Prostate gland (tissue), 2 donors: Measurements from ENCODE around the gene PEMT. TPM values are rescaled to one million over a fixed set of nuclear protein-coding genes. Genes with fewer than 3 reads are reported as not detected.

ENCODE experiments used
- DNase-seq: peaks from one replicate; pipeline ENCODE4 v3.0.0-alpha.2; 2019; ENCODE audit warnings: low spot score
- H3K27ac ChIP-seq, 2 donors: fragments of 200-600 bp; sonication (generic); 2 replicates each; pipeline ENCODE4 v1.5.1; 2017 to 2019
- H3K27me3 ChIP-seq: fragments of 200-600 bp; sonication (generic); replicated peaks from 2 replicates; pipeline ENCODE4 v1.5.1; 2019; ENCODE audit not compliant: insufficient read depth
- H3K36me3 ChIP-seq, 2 donors: fragments of 200-600 bp; sonication (generic); 1 replicate in 1 of 2; 2 replicates in 1 of 2; pipeline versions ENCODE4 v1.5.1 to v1.8.1; 2017 to 2019
- H3K4me1 ChIP-seq: fragments of 200-600 bp; sonication (generic); replicated peaks from 2 replicates; pipeline ENCODE4 v1.5.1; 2019
- H3K4me3 ChIP-seq, 2 donors: fragments of 200-600 bp; sonication (generic); 2 replicates each; pipeline ENCODE4 v1.5.1; 2017 to 2019
- H3K9me3 ChIP-seq: fragments of 200-600 bp; sonication (generic); 2 replicates; pipeline ENCODE4 v1.5.1; 2017
- POLR2A ChIP-seq: fragments of 450-650 bp; IDR thresholded peaks from one replicate; pipeline ENCODE4 v1.6.1; 2016; ENCODE audit warnings: antibody characterized with exemption, mild to moderate bottlenecking
- POLR2AphosphoS5 ChIP-seq: sonication (generic); formaldehyde crosslinking; IDR thresholded peaks from one replicate; pipeline ENCODE4 v1.6.1; 2017; ENCODE audit warnings: antibody characterized with exemption
- WGBS: methylation state at CpG from one replicate; pipeline ENCODE4 v1.1.5; 2018; 5-methylcytosine and 5-hydroxymethylcytosine counted together
- intact Hi-C: fragments of 100-400 bp; cut with DNase I; formaldehyde crosslinking; loops from one replicate; pipeline ENCODE4 v1.14.2; 2022
- total RNA-seq, 2 donors: library from RNA; depleted of rRNA; stranded (reverse); fragments of >200 nt; gene quantifications; one replicate each; pipeline ENCODE4 v1.1.0, GENCODE V29; 2016
- TF ChIP-seq, protein P1 (sequence below), 4 experiments: fragments of 200-600 bp in 2 of 4; fragments of 450-650 bp in 2 of 4; sonication (generic) in 2 of 4; IDR thresholded peaks; 1 replicate in 3 of 4; 2 replicates in 1 of 4; pipeline ENCODE4 v1.5.1; 2016 to 2019; ENCODE audit warnings: antibody characterized with exemption in 4 of 4, mild to moderate bottlenecking in 2 of 4, moderate library complexity in 2 of 4

Gene PEMT
- total RNA-seq, 2 donors from 2014 or later = 67.0 to 145 TPM

DNA sequence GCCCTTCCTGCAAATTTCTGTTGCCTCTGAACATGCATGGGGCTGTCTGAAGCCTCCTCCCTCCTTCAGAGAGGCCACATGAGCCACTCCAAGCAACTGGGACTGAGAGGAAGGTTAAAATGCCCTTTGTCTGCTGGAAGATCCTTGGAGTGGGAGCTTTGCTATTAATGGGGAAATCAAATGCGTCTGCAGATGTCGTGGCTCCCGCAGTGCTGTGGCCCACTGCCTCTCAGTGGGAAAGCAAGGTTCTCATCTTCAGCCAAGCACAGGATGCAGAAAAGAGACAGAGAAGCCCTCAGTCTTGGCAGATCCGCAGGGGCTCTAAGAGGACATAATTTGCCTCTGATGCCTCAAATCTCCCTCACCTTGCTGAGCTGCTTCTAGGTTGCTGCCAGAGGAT is 34.8 kb downstream of the PEMT start:
- no peaks in the 10 kb centered on the region for H3K36me3 ChIP-seq
- H3K4me1 ChIP-seq = no peaks in the 10 kb centered on the region
- H3K9me3 ChIP-seq = no peaks in the 10 kb centered on the region
- H3K27ac ChIP-seq = no peak overlapping the region
- no peak for DNase-seq
- no peaks in the 10 kb centered on the region for H3K27me3 ChIP-seq
- intact Hi-C loops = no loop called here
- no peak for TF ChIP-seq POLR2A
- no peak for TF ChIP-seq POLR2AphosphoS5
- TF ChIP-seq, protein P1, sequence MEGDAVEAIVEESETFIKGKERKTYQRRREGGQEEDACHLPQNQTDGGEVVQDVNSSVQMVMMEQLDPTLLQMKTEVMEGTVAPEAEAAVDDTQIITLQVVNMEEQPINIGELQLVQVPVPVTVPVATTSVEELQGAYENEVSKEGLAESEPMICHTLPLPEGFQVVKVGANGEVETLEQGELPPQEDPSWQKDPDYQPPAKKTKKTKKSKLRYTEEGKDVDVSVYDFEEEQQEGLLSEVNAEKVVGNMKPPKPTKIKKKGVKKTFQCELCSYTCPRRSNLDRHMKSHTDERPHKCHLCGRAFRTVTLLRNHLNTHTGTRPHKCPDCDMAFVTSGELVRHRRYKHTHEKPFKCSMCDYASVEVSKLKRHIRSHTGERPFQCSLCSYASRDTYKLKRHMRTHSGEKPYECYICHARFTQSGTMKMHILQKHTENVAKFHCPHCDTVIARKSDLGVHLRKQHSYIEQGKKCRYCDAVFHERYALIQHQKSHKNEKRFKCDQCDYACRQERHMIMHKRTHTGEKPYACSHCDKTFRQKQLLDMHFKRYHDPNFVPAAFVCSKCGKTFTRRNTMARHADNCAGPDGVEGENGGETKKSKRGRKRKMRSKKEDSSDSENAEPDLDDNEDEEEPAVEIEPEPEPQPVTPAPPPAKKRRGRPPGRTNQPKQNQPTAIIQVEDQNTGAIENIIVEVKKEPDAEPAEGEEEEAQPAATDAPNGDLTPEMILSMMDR (IDR thresholded peaks at IDR 0.05) = no peak
- no peak overlapping the region for H3K4me3 ChIP-seq
- 84% methylated on average over 4 of the region's 4 CpGs for WGBS

DNA sequence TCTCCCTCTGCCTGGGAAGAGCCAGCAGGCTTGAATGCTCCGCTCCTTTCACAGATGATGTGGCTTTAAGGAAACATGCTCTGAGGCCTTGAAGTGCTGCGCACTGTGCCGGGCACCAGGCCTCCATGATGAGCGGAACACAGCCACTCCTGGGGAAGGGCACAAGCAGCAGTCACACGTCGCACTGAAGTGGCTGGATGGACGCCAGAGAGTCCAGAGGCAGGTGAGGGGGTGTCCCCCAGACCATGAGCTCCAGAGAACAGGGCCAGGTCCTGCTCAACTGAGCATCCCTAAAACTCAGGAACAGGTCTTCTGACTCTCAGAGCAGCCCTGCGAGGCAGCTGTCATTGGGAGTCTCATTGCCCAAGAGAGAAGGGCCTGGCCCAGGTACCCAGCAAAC is 35.6 kb downstream of the PEMT start:
- Histone ChIP-seq H3K4me3 (no peak overlapping the region), H3K27me3 (no peaks in the 10 kb centered on the region), H3K27ac (no peak overlapping the region), H3K4me1 (no peaks in the 10 kb centered on the region), H3K9me3 (no peaks in the 10 kb centered on the region), H3K36me3 (no peaks in the 10 kb centered on the region)
- WGBS = 93% methylated on average over 8 of the region's 8 CpGs
- intact Hi-C loops = no loop called here
- TF ChIP-seq, protein P1 (IDR thresholded peaks at IDR 0.05) = no peak
- TF ChIP-seq POLR2A = no peak
- TF ChIP-seq POLR2AphosphoS5 = no peak
- DNase-seq = no peak

DNA sequence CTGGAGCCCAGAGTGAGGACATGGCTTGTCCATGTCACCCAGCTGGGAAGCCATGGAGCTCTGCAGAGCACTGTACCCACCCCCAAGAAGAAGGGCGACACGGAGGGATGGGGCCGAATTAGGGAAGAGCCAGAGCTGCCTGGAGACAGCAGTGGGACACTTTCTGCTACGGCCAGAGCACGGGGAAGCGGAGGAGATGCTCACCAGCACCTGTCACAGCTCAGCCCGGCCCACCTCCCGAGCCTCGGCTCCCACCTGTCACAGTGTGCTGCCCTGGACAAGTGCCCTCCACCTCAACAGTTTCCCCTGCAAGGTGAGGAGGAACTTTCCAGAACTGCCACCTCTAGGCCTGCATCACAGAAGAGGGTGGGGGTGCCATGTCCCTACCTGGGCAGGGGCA is 36.4 kb downstream of the PEMT start:
- H3K27me3 ChIP-seq = no peaks in the 10 kb centered on the region
- no peak overlapping the region for H3K4me3 ChIP-seq
- intact Hi-C loops = no loop called here
- no peaks in the 10 kb centered on the region for H3K4me1 ChIP-seq
- H3K27ac ChIP-seq = no peak overlapping the region
- H3K9me3 ChIP-seq = no peaks in the 10 kb centered on the region
- 96% methylated on average over 9 of the region's 9 CpGs for WGBS
- no peak for DNase-seq
- no peak for TF ChIP-seq POLR2A
- no peak for TF ChIP-seq POLR2AphosphoS5
- TF ChIP-seq, protein P1 (IDR thresholded peaks at IDR 0.05) = no peak
- H3K36me3 ChIP-seq = no peaks in the 10 kb centered on the region

DNA sequence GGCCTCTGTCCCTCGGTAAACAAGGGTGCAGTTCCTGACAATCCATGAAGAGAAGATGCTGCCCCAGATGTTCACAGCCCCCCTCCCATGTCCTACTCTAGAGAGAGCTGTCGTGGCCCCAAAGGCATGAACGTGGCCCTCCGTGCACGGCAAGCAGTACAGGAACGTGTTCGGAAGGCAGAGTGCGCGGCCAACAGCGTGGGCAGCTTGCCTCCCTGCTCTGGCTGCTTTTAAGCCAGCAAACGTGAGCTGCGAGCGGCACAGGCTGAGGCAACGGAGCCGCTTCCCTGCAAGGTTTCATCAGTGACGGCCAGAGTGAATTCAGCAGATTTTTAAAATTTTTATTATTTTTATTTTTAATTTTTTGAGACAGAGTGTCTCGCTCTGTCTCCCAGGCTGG is 37.2 kb downstream of the PEMT start:
- Histone ChIP-seq H3K9me3 (no peaks in the 10 kb centered on the region), H3K27me3 (no peaks in the 10 kb centered on the region), H3K4me1 (no peaks in the 10 kb centered on the region), H3K36me3 (no peaks in the 10 kb centered on the region), H3K27ac (no peak overlapping the region), H3K4me3 (no peak overlapping the region)
- DNase-seq = no peak
- 82% methylated on average over 17 of the region's 17 CpGs for WGBS
- TF ChIP-seq POLR2AphosphoS5 (no peak), POLR2A (no peak)
- TF ChIP-seq, protein P1 (IDR thresholded peaks at IDR 0.05) = no peak
- intact Hi-C loops = no loop called here

DNA sequence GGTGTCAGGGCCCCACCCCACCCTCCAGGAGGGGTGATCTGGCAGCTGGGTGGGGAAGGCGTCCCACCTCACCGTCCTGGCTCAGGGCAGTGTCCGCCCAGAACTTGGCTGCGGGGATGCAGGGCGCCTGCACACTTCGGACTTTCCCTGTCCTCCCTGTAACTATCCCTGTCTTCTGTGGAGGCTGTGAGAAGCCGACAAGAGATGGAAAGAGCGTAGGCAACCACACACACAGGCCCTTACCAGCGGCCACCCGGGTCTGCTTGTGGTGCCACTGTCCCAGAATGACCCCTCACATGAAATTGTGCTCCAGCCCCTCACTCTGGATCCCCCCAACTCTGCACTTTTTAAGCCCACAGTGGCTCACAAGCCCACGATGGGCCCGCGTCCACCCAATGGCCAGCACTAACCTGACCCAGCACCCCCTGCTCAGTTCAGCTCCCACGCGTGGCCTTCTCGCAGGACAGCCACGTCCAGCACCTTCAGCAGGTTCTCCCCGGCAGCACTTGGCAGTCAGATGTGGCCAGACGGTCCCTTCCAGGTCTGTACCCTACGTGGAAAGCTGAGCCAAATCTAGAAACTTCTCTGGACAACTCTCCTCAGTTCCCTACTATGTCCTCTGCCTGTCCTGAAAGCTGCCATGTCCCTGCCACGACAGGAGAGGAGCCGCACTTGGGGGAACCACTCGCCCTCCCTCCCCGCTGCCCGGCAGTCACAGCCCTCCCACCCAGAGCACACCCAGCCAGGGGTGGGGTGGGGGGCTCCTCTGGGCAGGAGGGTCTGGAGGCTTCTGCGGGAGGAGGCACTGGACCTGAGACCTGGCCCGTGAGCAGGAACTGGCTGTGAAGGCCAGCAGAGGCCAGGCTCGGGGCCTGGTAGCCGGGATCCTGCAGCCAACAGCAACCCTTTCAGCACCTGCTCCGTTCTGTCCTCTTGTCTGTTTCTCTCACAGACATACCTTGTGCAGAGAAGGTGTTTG is 38.0 kb downstream of the PEMT start:
- Histone ChIP-seq H3K9me3 (no peaks in the 10 kb centered on the region), H3K27ac (no peak overlapping the region), H3K27me3 (no peaks in the 10 kb centered on the region), H3K36me3 (no peaks in the 10 kb centered on the region), H3K4me3 (no peak overlapping the region), H3K4me1 (no peaks in the 10 kb centered on the region)
- intact Hi-C loops = no loop called here
- TF ChIP-seq, protein P1 (IDR thresholded peaks at IDR 0.05) = no peak
- TF ChIP-seq POLR2AphosphoS5 (no peak), POLR2A (no peak)
- 91% methylated on average over 30 of the region's 30 CpGs for WGBS
- no peak for DNase-seq
